ENCODE results near the gene CNTNAP5. TPM values are rescaled to one million over a fixed set of nuclear protein-coding genes. Genes with fewer than 3 reads are reported as not detected.
A peak's percentile ranks its signal among the peaks of the same experiment; 100 is the strongest.

The CNTNAP5 gene
- total RNA-seq = not detected
- long read RNA-seq = 0 reads

GRCh38 chr2:124025171-124025580, at the start of gene CNTNAP5:
Gene CNTNAP5 (plus strand): TSS chr2:124025287. CDS start chr2:124025651, 364 bp downstream.
- peaks cover 73% of the 10 kb centered on the region for H3K27me3 ChIP-seq (ENCODE audit: low read depth)
- H3K4me3 ChIP-seq = peak within 1 kb of the TSS; percentile 27

GRCh38 chr2:123976054-123976648, 48.9 kb upstream of the CNTNAP5 start:
- intact Hi-C loops (cut with micrococcal nuclease) = no loop called here
- H3K27ac ChIP-seq (replicated peaks) = no peak overlapping the region
- H3K4me3 ChIP-seq = no peak overlapping the region
- H3K36me3 ChIP-seq = no peaks in the 10 kb centered on the region
- no peak for TF ChIP-seq CTCF (IDR thresholded peaks at IDR 0.05; ENCODE audit: borderline replicate concordance)
- H3K27me3 ChIP-seq (ENCODE audit: low read depth) = no peaks in the 10 kb centered on the region
- peaks cover 17% of the 10 kb centered on the region for H3K9me3 ChIP-seq (replicated peaks)
- DNase-seq = no peak
- H3K4me1 ChIP-seq = no peaks in the 10 kb centered on the region

More at GRCh38 chr2:124025171-124025580, at the start of gene CNTNAP5:
- intact Hi-C loops (cut with micrococcal nuclease) = no loop called here
- no peaks in the 10 kb centered on the region for H3K36me3 ChIP-seq
- no peaks in the 10 kb centered on the region for H3K9me3 ChIP-seq (replicated peaks)
- H3K4me1 ChIP-seq = peaks cover 3% of the 10 kb centered on the region
- TF ChIP-seq CTCF (IDR thresholded peaks at IDR 0.05; ENCODE audit: borderline replicate concordance) = no peak
- H3K27ac ChIP-seq (replicated peaks) = no peak within 1 kb of the TSS
- peak; percentile 48 for DNase-seq

- no peak overlapping the region for H3K4me3 ChIP-seq
- peaks cover 18% of the 10 kb centered on the region for H3K9me3 ChIP-seq (replicated peaks)
- TF ChIP-seq CTCF (IDR thresholded peaks at IDR 0.05; ENCODE audit: borderline replicate concordance) = peak; percentile 52
- H3K4me1 ChIP-seq = no peaks in the 10 kb centered on the region
- no peak overlapping the region for H3K27ac ChIP-seq (replicated peaks)
- intact Hi-C loops (cut with micrococcal nuclease) = no loop called here
- H3K27me3 ChIP-seq (ENCODE audit: low read depth) = no peaks in the 10 kb centered on the region
- H3K36me3 ChIP-seq = no peaks in the 10 kb centered on the region
- DNase-seq = no peak
These were observed 31.3 kb upstream of the CNTNAP5 start for GRCh38 chr2:123993728-123994323.

- Histone ChIP-seq H3K9me3 (replicated peaks) (no peaks in the 10 kb centered on the region), H3K4me1 (no peaks in the 10 kb centered on the region), H3K27ac (replicated peaks) (no peak overlapping the region), H3K27me3 (ENCODE audit: low read depth) (no peaks in the 10 kb centered on the region), H3K4me3 (no peak overlapping the region), H3K36me3 (no peaks in the 10 kb centered on the region)
- DNase-seq = no peak
- intact Hi-C loops (cut with micrococcal nuclease) = no loop called here
- TF ChIP-seq CTCF (IDR thresholded peaks at IDR 0.05; ENCODE audit: borderline replicate concordance) = no peak
These were observed 25.4 kb upstream of the CNTNAP5 start for GRCh38 chr2:123999681-124000080.

GRCh38 chr2:124001696-124002430, 23.2 kb upstream of the CNTNAP5 start:
- no peaks in the 10 kb centered on the region for H3K9me3 ChIP-seq (replicated peaks)
- no peaks in the 10 kb centered on the region for H3K27me3 ChIP-seq (ENCODE audit: low read depth)
- H3K4me1 ChIP-seq = no peaks in the 10 kb centered on the region
- TF ChIP-seq CTCF (IDR thresholded peaks at IDR 0.05; ENCODE audit: borderline replicate concordance) = no peak
- H3K36me3 ChIP-seq = no peaks in the 10 kb centered on the region
- intact Hi-C loops (cut with micrococcal nuclease) = no loop called here
- no peak overlapping the region for H3K4me3 ChIP-seq
- no peak overlapping the region for H3K27ac ChIP-seq (replicated peaks)
- DNase-seq = no peak
